Forelimb muscle (tissue), 1 donor: ENCODE measurements around the gene DBET. TPM values are rescaled to one million over a fixed set of nuclear protein-coding genes. Genes with fewer than 3 reads are reported as not detected.

Experiments used
- polyA plus RNA-seq: library from polyadenylated mRNA; unstranded; fragments of 120-200 nt; gene quantifications from one replicate; pipeline ENCODE4 v1.2.1, GENCODE V29; 2013; ENCODE audit not compliant: insufficient read length

Gene DBET
- polyA plus RNA-seq, 1 donor = not detected

Other genes starting within 250 kb of the DBET start
- gene FRG1, start 123.6 kb upstream of the DBET start, polyA plus RNA-seq = 34.5 TPM
- gene FRG2, start 37.2 kb upstream of the DBET start, polyA plus RNA-seq = not detected
- 1.2 TPM for gene DUX4, start 109.3 kb downstream of the DBET start, polyA plus RNA-seq